Chondrocyte (in vitro differentiated cells): ENCODE measurements around the gene KTN1. TPM values are rescaled to one million over a fixed set of nuclear protein-coding genes. Genes with fewer than 3 reads are reported as not detected.

Experiments used
- DNase-seq: peaks from one replicate; pipeline ENCODE4 v3.0.0; 2021; ENCODE audit warnings: mixed read lengths, low spot score
- H3K27ac Mint-ChIP-seq: one replicate; pipeline ENCODE4 v1.8.0; 2021; ENCODE audit warnings: mild to moderate bottlenecking, moderate library complexity, mixed read lengths; ENCODE audit not compliant: unreplicated experiment
- H3K27me3 Mint-ChIP-seq: 2 replicates; pipeline ENCODE4 v1.8.0; 2021; ENCODE audit warnings: low read depth, mixed read lengths
- H3K36me3 Mint-ChIP-seq: 2 replicates; pipeline ENCODE4 v1.8.0; 2021; ENCODE audit warnings: low read depth, mixed read lengths
- H3K4me1 Mint-ChIP-seq: 2 replicates; pipeline ENCODE4 v1.8.0; 2021; ENCODE audit warnings: low read depth, mild to moderate bottlenecking, mixed read lengths
- H3K4me3 Mint-ChIP-seq: one replicate; pipeline ENCODE4 v1.8.0; 2021; ENCODE audit warnings: mild to moderate bottlenecking, moderate library complexity, mixed read lengths; ENCODE audit not compliant: unreplicated experiment
- H3K9me3 Mint-ChIP-seq: 2 replicates; pipeline ENCODE4 v1.8.0; 2021; ENCODE audit warnings: low read depth, mixed read lengths
- CTCF ChIP-seq: fragments of 200-600 bp; sonication (generic); IDR thresholded peaks from 2 replicates; pipeline ENCODE4 v1.5.0; 2021; ENCODE audit warnings: antibody characterized with exemption, mild to moderate bottlenecking, moderate library complexity
- total RNA-seq: library from RNA; stranded (reverse); gene quantifications from 3 replicates; pipeline ENCODE4 v1.2.1, GENCODE V29; 2021

The KTN1 gene
- total RNA-seq, 1 donor from 2014 or later: 137 TPM

- H3K9me3 Mint-ChIP-seq: no peaks in the 10 kb centered on the region
- no peak overlapping the region for H3K4me3 Mint-ChIP-seq
- no peak for TF ChIP-seq CTCF
- peaks cover 29% of the 10 kb centered on the region for H3K36me3 Mint-ChIP-seq
- H3K4me1 Mint-ChIP-seq: no peaks in the 10 kb centered on the region
- H3K27ac Mint-ChIP-seq: no peak overlapping the region
- H3K27me3 Mint-ChIP-seq: no peaks in the 10 kb centered on the region
- no peak for DNase-seq
These were observed 58.7 kb downstream of the KTN1 start for GRCh38 chr14:55638665-55639064.

GRCh38 chr14:55641290-55641689, 61.3 kb downstream of the KTN1 start:
- no peak for TF ChIP-seq CTCF
- Mint-ChIP-seq H3K9me3 (no peaks in the 10 kb centered on the region), H3K4me1 (no peaks in the 10 kb centered on the region), H3K36me3 (peaks cover 36% of the 10 kb centered on the region), H3K27me3 (no peaks in the 10 kb centered on the region), H3K27ac (no peak overlapping the region), H3K4me3 (no peak overlapping the region)
- DNase-seq: no peak

DNA sequence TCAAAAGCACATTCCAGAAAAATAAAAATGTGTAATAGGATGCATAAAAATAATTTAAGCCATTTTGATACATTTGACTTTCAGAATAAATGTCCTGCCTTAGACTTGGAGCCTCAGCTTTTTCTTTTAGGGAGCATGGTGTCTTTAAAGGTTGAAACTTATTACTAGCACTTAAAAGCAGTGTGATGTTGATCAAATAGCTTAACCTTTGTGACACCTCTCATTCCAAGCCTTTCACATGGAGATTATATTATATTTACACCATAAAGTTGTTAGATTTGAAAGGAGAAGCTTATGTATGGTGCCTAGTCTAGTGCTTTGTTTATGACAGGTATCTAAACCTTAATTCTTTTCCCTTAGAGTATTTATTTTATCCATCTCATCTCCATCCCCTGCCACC, 61.9 kb downstream of the KTN1 start:
- H3K27me3 Mint-ChIP-seq: no peaks in the 10 kb centered on the region
- no peaks in the 10 kb centered on the region for H3K4me1 Mint-ChIP-seq
- no peak for TF ChIP-seq CTCF
- H3K4me3 Mint-ChIP-seq: no peak overlapping the region
- no peak overlapping the region for H3K27ac Mint-ChIP-seq
- no peak for DNase-seq
- no peaks in the 10 kb centered on the region for H3K9me3 Mint-ChIP-seq
- peaks cover 31% of the 10 kb centered on the region for H3K36me3 Mint-ChIP-seq

DNA sequence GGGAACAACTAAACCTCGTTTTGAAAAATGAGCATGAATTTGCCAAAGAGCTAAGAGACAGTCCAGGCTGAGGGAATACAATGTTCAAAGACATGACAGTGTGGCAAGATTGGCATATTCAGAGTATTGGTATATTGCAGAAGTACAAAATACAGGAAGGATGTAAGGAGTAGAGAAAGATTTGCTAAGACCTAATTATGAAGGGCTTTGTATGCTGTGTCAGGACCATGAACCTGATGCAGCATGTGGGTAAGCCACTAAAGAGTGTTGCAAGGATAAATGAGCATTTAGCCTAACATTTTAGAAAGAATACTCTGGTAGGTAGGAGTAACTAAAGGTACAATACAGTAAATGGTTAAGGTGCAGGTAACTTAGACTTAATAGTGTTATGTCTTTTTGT, 65.1 kb downstream of the KTN1 start:
- no peaks in the 10 kb centered on the region for H3K4me1 Mint-ChIP-seq
- DNase-seq: no peak
- H3K36me3 Mint-ChIP-seq: peaks cover 29% of the 10 kb centered on the region
- H3K27ac Mint-ChIP-seq: no peak overlapping the region
- H3K27me3 Mint-ChIP-seq: no peaks in the 10 kb centered on the region
- no peaks in the 10 kb centered on the region for H3K9me3 Mint-ChIP-seq
- H3K4me3 Mint-ChIP-seq: no peak overlapping the region
- no peak for TF ChIP-seq CTCF

DNA sequence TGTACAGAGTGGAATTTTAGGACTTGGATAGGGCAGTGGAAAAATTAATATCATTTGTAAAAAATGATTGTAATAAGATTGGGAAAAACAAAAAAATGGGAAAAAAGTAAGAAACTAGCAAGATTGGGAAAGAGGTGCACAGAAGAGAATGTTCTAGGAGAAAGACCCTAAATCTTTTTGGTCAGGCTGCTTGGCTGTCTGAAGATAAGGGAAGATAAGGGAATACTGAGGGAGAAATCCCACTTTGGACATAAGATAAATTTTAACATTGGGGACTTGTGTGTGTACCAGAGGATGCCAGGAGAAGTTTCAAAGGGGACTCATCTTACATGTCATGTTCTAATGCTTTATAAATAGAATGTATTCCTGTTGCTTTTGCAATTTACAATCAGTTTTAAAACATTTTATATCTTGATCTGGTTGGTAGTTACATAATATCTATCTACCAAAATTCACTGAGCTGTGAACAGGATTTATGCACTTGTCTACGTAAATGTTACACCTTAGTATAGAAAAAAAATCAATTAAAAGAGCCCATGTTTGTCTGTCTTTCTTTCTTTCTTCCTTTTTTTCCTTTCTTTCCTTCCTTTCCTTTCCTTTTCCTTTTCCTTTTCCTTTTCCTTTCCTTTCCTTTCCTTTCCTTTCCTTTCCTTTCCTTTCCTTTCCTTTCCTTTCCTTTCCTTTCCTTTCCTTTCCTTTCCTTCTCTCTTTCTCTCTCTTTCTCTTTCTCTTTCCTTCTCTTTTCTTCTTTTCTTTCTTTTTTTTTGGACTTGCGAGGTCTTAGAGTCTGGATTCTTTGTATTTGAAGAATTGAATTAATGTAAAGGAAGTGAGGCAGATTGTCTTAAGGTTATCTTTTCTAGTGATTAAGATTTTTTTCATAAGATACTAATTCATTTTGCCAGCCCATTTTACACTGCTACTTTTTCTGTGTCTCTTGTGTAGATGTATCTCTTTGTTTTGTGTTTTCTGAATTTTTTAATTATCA, 66.1 kb downstream of the KTN1 start:
- TF ChIP-seq CTCF: no peak
- H3K9me3 Mint-ChIP-seq: no peaks in the 10 kb centered on the region
- H3K36me3 Mint-ChIP-seq: peaks cover 32% of the 10 kb centered on the region
- no peaks in the 10 kb centered on the region for H3K27me3 Mint-ChIP-seq
- no peak for DNase-seq
- no peak overlapping the region for H3K4me3 Mint-ChIP-seq
- no peaks in the 10 kb centered on the region for H3K4me1 Mint-ChIP-seq
- H3K27ac Mint-ChIP-seq: peak overlapping the region; percentile 4
